HK-2 (cell line): ENCODE results near the gene JAG1.
A peak's percentile ranks its signal among the peaks of the same experiment; 100 is the strongest.
"Not testable (repeated sequence)": the region's sequence is repeated elsewhere in the genome, so short reads cannot be mapped to it uniquely, and the experiment has no call there.

Experiments
- DNase-seq: peaks from one replicate; pipeline ENCODE4 v3.0.0-alpha.2; 2018; ENCODE audit not compliant: unreplicated experiment

JAG1 gene

GRCh38 chr20:10637563-10637962 lies 36.2 kb downstream of the JAG1 start:
- DNase-seq = peak; percentile 10

- peak; percentile 42 for DNase-seq
Measured at GRCh38 chr20:10637031-10637559, 36.7 kb downstream of the JAG1 start.

DNA sequence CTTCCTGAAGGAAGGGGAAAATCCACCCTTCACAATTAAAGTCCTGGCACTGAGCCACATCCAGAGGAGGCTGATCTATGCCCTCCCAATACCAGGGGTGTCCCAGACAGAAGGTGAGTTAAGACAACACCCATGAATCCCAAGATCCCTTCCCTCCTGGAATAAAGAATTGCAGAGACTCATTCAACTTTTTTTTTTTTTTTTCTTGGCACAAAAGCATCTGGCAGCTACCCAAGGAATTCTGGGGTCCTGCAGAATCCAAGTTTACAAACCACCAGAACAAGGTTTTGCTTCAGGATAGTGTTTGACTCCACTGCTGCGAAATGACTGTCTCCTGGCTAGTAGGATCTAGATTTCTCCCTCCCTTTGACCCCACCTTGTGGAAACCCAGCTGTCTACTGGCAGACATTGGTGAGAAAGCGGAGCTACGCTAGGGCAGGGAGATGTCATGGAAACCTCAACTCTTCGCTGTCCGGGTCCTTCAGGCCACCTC lies 37.4 kb downstream of the JAG1 start:
- peak; percentile 42 for DNase-seq

- DNase-seq = peak; percentile 8
Measured at GRCh38 chr20:10635476-10636208, 38.2 kb downstream of the JAG1 start.

DNA sequence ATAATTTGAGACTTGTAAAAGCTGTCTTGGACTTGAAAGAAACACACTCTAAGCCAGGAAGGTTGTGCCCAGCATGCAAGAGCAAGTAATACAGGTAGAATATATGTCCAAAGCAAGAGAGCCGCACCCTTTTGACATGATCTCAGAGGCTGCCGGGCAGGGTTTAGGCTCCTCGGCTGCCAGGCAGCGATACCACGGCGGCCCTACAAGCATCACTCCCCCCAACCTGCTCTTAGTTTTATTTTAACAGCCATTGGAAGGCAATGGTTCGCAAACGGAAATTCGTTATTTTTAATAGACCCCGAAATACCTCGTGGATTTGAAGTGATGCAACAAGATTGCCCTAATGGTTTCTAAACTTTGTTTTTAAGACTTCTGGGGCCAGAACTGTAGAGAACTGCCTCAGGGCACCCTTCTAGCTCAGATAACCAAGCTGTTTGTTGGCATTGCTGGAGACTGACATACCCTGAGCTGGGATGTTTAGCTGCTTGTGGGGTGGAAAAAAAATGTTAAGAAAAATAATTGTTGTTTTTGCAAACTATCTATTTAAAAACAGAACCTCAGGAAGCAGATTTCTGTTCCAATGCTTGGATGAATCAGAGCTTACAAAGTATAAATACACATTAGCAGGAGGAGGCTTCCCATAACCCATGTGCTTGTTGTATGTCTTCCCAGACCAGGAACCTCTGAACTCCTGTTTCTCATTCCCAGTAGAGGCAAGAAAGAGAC lies 39.0 kb downstream of the JAG1 start:
- DNase-seq = peak; percentile 17

DNA sequence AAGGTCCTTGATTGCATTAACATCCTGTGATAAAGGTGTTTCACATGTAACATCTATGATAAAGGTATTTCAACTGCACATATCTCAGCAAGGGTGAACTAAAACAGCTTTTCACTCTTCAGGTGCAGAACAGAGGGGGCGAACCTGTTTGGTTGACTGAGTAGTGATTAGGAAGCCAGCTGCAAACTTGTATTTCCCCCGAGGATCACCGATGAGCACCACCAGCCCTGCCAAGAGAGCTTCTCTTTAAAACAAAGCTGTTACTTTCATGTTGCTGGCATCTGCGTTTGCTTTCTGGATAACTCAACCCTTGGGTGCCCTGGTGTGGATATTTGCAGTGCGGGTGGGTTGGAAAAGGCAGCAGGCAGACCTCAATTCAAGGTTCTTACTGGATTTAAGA lies 39.6 kb downstream of the JAG1 start:
- peak; percentile 10 for DNase-seq

- DNase-seq = no peak
Measured at GRCh38 chr20:10633718-10634117, 40.1 kb downstream of the JAG1 start.

GRCh38 chr20:10632721-10633509 lies 40.9 kb downstream of the JAG1 start:
- DNase-seq = no peak

DNA sequence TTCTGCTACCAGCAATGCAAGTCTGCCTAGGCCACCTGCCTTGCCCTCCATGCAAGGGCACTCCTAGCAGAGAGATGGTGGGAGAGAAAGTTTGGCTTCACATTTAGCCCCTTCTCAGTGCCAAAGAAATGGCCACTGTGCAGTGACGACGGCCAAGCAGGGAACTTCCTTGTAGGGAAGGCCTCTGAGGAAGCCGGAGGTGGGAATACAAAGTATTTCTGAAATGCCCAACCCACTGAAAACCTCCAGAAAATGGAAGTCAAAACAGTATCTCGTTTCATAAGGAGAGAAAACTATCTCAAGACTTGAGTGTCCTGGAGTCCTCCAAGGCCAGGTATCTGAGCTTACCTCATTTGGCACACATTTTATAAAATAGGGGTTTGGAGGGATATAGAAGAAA lies 42.7 kb downstream of the JAG1 start:
- DNase-seq = no peak

- no peak for DNase-seq
Measured at GRCh38 chr20:10629946-10630650, 43.7 kb downstream of the JAG1 start.

- no peak for DNase-seq
Measured at GRCh38 chr20:10626896-10627295, 46.9 kb downstream of the JAG1 start.

DNA sequence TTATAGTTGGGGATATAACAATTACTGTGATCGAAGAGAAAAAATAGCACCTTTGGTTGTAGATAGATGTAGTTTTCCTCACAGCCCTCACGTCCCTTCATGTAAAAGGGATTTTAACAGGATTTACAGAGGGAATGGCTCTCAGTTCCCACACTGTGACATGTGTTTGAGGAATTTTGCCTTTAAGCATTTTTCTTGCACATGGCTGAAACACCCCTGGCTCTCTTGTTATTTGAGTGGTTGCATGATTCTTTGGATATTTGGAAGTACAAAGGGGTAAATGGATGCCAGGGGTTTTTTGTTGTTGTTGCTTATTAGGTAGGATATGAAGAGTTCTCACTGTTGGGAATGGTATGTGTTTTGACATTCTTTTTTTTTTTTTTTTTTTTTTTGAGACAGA lies 48.2 kb downstream of the JAG1 start:
- DNase-seq = no peak

DNA sequence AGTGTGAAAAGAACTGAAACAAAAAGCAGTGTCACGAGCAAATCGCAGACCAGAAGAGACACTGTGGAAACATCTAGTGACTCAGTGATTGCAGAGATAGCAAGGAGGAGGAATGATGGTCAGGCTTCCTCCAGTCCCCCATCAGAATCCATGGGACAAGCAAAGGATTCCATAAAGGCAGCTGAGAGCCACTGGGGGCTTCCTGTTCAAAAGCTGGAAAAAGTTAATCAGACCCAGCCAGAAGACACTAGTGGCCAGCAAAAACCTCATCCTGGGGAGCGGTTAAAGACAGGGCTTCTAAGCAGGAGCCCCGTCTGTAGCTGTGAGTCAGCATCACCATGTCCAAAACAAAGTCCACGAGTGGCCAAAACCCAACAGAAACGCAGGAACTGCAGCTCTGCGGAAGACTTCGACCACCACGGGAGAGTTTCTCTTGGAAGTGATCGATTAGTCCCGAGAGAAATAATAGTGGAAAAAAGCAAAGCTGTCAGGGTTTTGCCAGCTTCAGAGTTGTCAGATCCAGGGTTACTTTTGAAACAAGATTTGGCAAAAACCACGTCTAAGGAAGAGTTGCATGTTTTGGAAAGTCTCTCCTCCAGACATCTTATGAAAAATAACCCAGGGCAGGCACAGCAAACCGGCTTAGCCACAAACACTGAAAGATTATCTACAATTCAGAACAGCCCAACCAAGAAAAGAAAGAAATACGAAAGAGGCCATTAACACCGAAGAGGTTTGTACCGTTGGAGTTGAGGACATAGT lies 51.0 kb downstream of the JAG1 start:
- no peak for DNase-seq

GRCh38 chr20:10621149-10621548 lies 52.6 kb downstream of the JAG1 start:
- no peak for DNase-seq

- DNase-seq = no peak
Measured at GRCh38 chr20:10619427-10619826, 54.4 kb downstream of the JAG1 start.

DNA sequence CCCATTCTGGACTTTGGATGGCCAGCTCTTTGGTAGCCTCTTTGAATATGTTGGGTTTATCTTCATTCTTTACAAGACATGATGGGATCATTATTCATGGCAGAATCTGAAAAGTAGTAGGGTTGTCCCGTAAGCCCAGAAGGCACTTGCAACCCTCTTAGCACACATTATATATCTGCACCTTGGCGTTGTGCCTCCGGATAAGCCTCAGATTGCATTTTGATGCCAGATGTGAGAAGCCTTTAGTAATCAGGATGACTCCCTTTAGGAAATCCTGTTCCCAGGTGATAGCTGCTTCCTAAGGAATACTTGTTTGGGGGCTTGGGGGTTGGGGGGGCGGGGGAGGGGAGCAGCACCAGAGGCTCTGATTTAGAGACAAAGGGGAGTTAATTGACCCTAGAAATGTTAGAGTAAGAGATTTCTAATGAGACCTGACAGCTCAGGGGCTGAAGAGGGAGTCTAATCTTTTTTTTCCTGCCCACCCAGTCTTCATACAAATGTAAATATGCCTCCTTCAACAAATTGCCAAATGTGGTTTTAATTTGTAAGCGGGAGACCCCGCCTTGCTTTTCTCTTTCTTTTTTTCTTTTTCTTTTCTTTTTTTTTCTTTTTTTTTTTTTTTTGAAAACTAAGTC lies 55.1 kb downstream of the JAG1 start:
- no peak for DNase-seq

DNA sequence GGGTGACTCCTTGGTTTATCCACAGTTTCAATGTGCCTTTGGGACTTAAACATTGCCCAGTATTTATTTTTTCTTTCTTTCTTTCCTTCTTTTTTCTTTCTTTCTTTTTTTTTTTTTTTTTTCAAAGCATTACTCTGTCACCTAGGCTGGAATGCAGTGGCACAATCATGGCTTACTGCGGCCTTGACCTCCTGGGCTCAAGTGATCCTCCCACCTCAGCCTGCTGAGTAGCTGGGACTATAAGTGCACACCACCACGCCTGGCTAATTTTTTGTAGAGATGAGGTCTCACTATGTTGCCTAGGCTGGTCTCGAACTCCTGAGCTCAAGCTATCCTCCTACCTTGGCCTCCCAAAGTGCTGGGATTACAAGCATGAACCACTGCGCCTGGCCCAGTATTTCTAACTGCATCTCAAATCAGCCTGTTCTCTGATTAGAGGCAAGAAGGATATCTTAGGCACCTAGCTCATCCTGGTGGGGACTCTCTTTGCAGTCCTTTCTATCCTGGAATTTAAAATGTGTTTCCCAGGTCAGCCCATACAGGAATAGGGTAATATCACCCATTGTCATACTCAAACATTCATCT lies 56.2 kb downstream of the JAG1 start:
- not testable (repeated sequence) for DNase-seq

DNA sequence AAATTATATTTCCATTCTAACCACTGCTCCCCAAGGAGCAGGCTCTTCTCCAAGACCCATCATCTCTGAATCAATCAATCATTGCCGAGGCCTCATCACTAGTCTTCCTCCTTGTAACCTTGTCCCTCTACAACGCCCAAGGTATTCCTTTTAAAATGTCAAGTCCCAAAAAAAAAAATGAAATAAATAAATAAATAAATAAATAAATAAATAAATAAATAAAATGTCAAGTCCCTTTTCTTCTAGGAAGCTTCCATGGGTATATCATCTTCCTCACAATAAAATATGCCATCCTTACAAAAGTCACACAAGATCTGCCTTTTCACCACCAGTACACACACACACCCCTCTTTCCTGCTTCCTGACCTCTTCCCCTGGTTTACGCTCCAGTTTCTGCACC lies 57.6 kb downstream of the JAG1 start:
- DNase-seq = no peak

GRCh38 chr20:10613911-10614310 lies 59.9 kb downstream of the JAG1 start:
- DNase-seq = no peak

GRCh38 chr20:10613426-10613825 lies 60.4 kb downstream of the JAG1 start:
- not testable (repeated sequence) for DNase-seq
